Measurements from ENCODE around the gene ZNF507. TPM values are rescaled to one million over a fixed set of nuclear protein-coding genes. Genes with fewer than 3 reads are reported as not detected.

ZNF507 gene
- 20.4 and 74.7 TPM in 2 replicates for total RNA-seq (2011; cell fraction: chromatin; rRNA removed; ENCODE audit: low replicate concordance)
- 9.5 and 13.7 TPM in 2 replicates for total RNA-seq (2011; cell fraction: nucleolus; rRNA removed)
- 27.4 and 35.9 TPM in 2 replicates for total RNA-seq (2011; cell fraction: nucleoplasm; rRNA removed)
- total RNA-seq (2014; rRNA removed) = 7.8 and 9.2 TPM in 2 replicates
- total RNA-seq (2014; rRNA removed; fragmentation: Illumina TruSeq; extraction: Trizol) = 10.4 and 11.8 TPM in 2 replicates
- 9.5 and 10.1 TPM in 2 replicates for total RNA-seq (2015; rRNA removed; fragmentation: Illumina TruSeq; extraction: Trizol)
- total RNA-seq (2021) = 15.1 and 18.1 TPM in 2 replicates
- 22.4 and 25.0 TPM in 2 replicates for polyA plus RNA-seq (2011; rRNA removed)
- 6.0 and 11.1 TPM in 2 replicates for polyA plus RNA-seq (2011; cell fraction: cytosol; rRNA removed)
- polyA plus RNA-seq (2011; cell fraction: nucleus; rRNA removed) = 17.7 and 20.0 TPM in 2 replicates
- polyA plus RNA-seq (2012) = 7.5 and 8.7 TPM in 2 replicates
- polyA plus RNA-seq (2014; fragmentation: Illumina TruSeq; extraction: Trizol) = 16.8 and 17.8 TPM in 2 replicates
- polyA plus RNA-seq (2014; fragmentation: Nextera tagmentation; extraction: Ambion mirVana) = 1 to 10 TPM; 2.9 to 3.2 TPM
- polyA plus RNA-seq (2014; rRNA removed) = 11.2 and 12.0 TPM in 2 replicates
- polyA minus RNA-seq (2011; rRNA and poly(A)+ RNA removed) = 45.8 and 57.4 TPM in 2 replicates
- 12.8 and 13.5 TPM in 2 replicates for polyA minus RNA-seq (2011; cell fraction: cytosol; rRNA and poly(A)+ RNA removed)
- polyA minus RNA-seq (2011; cell fraction: nucleus; rRNA and poly(A)+ RNA removed) = 18.2 and 29.5 TPM in 2 replicates
- percentile 90 among the genes with signal in this experiment for Bru-seq, nascent RNA
- BruChase-seq, experiment 1, labeled RNA remaining after a 2-hour chase = percentile 91 among the genes with signal in this experiment
- percentile 90 among the genes with signal in this experiment for BruChase-seq, experiment 2, labeled RNA remaining after a 6-hour chase
- long read RNA-seq, experiment 1, full-length matches to known transcripts = 12 of 39 reads
- long read RNA-seq, experiment 1, partial matches to known transcripts = 25 of 39 reads
- long read RNA-seq, experiment 1, other reads (novel, unspliced or antisense) = 2 of 39 reads
- long read RNA-seq, experiment 2, partial matches to known transcripts = 1 of 10 reads
- long read RNA-seq, experiment 2, other reads (novel, unspliced or antisense) = 7 of 10 reads
- long read RNA-seq, experiment 3, partial matches to known transcripts = 1 of 2 reads
- long read RNA-seq, experiment 3, other reads (novel, unspliced or antisense) = 1 of 2 reads

DNA sequence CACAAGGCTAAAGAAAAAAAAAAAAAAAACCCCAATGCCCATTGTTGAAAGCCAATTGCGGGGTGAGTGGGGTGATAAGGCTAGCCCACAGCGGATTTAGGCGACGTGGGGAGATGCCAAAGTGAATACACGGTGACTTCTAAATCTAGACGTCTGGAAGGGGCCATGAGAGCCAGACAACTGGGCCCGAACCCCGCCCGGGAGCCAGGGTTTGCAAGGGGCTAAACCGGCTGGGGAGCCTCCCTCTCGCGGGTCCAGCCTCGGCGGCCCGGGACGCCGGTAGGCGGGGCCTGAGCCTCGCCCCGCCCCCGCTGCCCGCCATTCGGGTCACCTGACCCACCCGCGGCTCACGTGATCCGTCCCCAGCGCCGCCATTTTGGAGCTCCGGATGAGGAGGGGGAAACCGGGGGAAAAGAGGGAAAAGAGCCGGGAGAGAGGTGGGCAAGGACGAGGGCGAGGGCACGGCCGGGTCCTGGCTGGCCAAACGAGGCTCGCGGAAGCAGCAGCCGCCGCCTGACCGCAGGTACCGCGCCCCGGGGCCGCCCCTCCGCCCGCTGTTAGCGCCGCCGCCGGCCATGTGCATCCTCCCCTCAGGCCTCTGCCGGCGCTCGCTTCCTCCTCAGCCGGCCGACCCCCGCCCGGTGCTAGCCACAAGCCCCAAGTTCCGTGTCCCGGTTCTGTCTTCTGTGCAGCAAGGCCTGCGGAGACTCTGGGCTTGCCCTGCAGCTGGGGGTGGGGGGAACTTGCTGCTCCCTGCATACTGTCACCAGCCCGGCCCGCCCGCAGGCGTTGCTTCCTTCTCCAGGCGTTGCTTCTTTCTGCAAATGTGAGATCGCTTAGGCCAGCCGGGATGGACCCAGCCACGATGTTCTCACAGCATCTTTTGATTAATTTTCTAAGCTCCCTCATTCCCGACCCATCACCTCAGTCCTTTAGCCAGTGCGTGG lies at the start of gene ZNF507:
ZNF507 (plus strand) TSS at position 350 of the 947 bp plus-strand sequence. CDS start 7,221 bp downstream, outside the sequence.
- ATAC-seq (peak; percentile 90), FAIRE-seq (peak; percentile 11), DNase-seq (ENCODE audit: extremely low read depth in 1 of 4, low spot score in 3 of 4) (peak; percentile 89 to 98 (median 96))
- H3K4me1 ChIP-seq (replicated peaks in 1 of 2; ENCODE audit: control insufficient read depth in 2 of 2, insufficient read depth in 2 of 2, low read length in 2 of 2) = peaks cover 0 to 7% of the 10 kb centered on the region in 2 experiments; a peak in 2 of 5 replicates
- peak within 1 kb of the TSS; percentile 89 for H3K4me2 ChIP-seq (ENCODE audit: insufficient read depth, low read length)
- peaks cover 34% of the 10 kb centered on the region for H3K36me3 ChIP-seq (ENCODE audit: control insufficient read depth, insufficient read depth, low read length)
- H3K9me1 ChIP-seq (ENCODE audit: control insufficient read depth, insufficient read depth, low read length) = no peaks in the 10 kb centered on the region
- ChIA-PET CTCF (ENCODE audit: low intra/inter-chr PET ratio) (no interaction called here), POLR2A (interaction anchor here (0.5 to 1.6 kb wide), 6 partner anchors 10 to 1522 kb away, joined by 3 to 10 read pairs (median 6); partner anchors contain the start of genes DPY19L3 and NUDT19)
- peaks cover 3% of the 10 kb centered on the region; the same call in 1 of the 2 replicates for H3K9me3 ChIP-seq (replicated peaks; ENCODE audit: control insufficient read depth, insufficient read depth, low read depth, low read length)
- in situ Hi-C loops (cut with MboI) = no loop called here
- no peaks in the 10 kb centered on the region for H4K20me1 ChIP-seq (replicated peaks; ENCODE audit: control insufficient read depth, insufficient read depth, low read length)
- peak within 1 kb of the TSS; percentile 96 for H3K4me3 ChIP-seq
- WGBS (ENCODE audit: insufficient coverage, low coverage, missing lambda C conversion rate) = 3% methylated on average over 59 of the region's 72 CpGs
- no peaks in the 10 kb centered on the region for H3K27me3 ChIP-seq (ENCODE audit: control insufficient read depth in 2 of 2, insufficient read depth in 2 of 2, low read length in 2 of 2)
- intact Hi-C loops (cut with micrococcal nuclease) = no loop called here
- peak within 1 kb of the TSS; percentile 79 to 91 for H3K9ac ChIP-seq (ENCODE audit: insufficient read depth in 1 of 2, low read depth in 2 of 2, low read length in 2 of 2)
- H3K27ac ChIP-seq (ENCODE audit: extremely low read depth, low read depth, low read length) = peak within 1 kb of the TSS; percentile 83
- H2AFZ ChIP-seq (ENCODE audit: low read depth, low read length) = peak within 1 kb of the TSS; percentile 91
- peaks cover 52% of the 10 kb centered on the region for H3K79me2 ChIP-seq (ENCODE audit: control insufficient read depth, insufficient read depth, low read length)
- BruUV-seq (replicated peaks) = TSS peak; percentile 56
- peak; percentile 81 for TF ChIP-seq FIP1L1 (IDR thresholded peaks at IDR 0.05; ENCODE audit: low read depth, low read length, poor library complexity, severe bottlenecking)
- 0 out of 2 replicates have a peak, but pooled peaks have one; percentile 7 for TF ChIP-seq E2F4 (CRISPR knock-in tag; IDR thresholded peaks at IDR 0.05; ENCODE audit: low read depth)
- no peak for TF ChIP-seq RFX7 (CRISPR knock-in tag; IDR thresholded peaks at IDR 0.05)
- TF ChIP-seq KAT7 (CRISPR knock-in tag; IDR thresholded peaks at IDR 0.05; ENCODE audit: borderline replicate concordance) = peak; percentile 53; the same call in 1 of the 2 replicates
- TF ChIP-seq KAT8 (IDR thresholded peaks at IDR 0.05; ENCODE audit: low read depth) = peak; percentile 85
- TF ChIP-seq ZBTB2 (IDR thresholded peaks at IDR 0.05) = no peak
- peak in 1 of 2 experiments; percentile 50; a peak in 1 of 4 replicates for TF ChIP-seq ARNT (IDR thresholded peaks at IDR 0.05)
- TF ChIP-seq POLR2AphosphoS2 (IDR thresholded peaks at IDR 0.05; ENCODE audit: low read length) = no peak
